NK-92 treated with Interleukin-12 subunit alpha and Interleukin-12 subunit beta, amount 100 ng/mL, for 24 hours (cell line): ENCODE measurements around the gene CPVL.

Experiments
- DNase-seq: peaks from one replicate; lab custom pipeline; 2025; lab: John Stamatoyannopoulos, UW

The CPVL gene

DNA sequence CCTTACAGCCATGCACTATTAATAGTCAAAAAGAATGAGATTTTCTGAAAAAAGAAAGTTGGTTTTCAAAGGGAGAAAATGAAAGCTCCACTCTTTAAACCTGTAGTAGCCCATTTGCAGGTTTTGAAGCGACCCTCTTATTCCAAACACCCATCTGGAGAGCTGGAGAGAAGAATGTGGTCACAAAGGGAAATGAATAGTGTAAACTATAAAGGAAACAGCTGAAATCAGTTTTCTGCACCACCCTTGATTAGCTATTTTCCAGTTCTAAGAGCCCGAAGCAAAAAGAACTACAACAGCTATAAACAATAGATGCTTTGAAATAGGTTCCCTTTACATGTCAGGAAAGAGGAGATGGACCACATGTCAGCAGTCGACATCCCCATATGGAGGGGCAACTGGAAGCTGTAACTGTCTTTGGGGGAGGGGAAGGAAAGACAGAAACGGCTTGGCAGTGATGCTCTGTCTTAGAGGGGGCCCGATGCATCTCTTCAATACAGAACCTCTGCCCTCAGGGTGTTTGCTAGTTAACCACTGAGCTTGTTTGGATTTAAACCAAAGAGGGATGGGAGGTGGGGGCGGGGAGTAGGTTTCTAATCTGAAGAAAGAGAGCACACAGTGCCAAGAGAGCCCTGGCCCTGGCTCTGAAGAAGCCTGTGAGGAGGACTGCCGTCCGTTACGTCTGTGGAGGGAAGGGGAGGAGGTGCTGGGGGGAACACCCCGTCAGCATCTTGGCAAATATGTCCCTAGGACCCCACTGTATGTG, 55.3 kb downstream of the CPVL start:
- DNase-seq: no peak

DNA sequence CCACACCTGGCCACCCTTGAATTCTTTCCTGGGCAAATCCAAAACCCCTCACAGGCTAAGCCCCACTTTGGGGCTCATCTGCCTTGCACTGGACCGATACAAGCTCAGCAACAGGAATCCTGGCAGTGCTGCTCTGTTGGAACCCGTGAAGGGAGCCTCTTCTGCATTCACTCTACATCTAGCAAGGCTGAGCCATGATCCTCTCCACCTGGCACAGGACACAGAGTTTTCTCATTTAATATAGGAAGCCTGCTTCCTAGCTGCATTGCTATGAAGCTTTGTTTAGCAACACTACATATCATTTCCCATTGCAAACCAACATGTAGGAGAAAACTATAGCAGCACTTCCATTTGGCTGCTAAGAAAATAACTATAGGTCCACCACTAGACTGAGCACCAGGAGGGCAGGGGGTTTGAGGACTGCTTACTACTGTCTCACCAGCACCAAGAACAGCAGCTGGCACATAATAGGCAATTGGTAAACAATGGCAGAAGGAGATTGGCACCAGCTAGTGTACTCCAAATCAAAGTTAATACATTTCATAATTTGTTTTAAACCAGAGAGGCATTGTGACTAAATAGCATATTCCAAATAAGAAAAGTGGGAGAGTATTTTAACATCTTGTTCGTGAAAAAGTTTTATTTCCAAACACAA, 56.1 kb downstream of the CPVL start:
- no peak for DNase-seq

- no peak for DNase-seq
Measured at GRCh38 chr7:29087840-29088170, 58.5 kb downstream of the CPVL start.

GRCh38 chr7:29086545-29086944, 59.8 kb downstream of the CPVL start:
- DNase-seq: no peak

GRCh38 chr7:29084832-29085231, 61.5 kb downstream of the CPVL start:
- DNase-seq: no peak

GRCh38 chr7:29080803-29081202, 65.5 kb downstream of the CPVL start:
- no peak for DNase-seq

GRCh38 chr7:29078311-29079260, 67.8 kb downstream of the CPVL start:
- no peak for DNase-seq

GRCh38 chr7:29077854-29078253, 68.5 kb downstream of the CPVL start:
- no peak for DNase-seq

DNA sequence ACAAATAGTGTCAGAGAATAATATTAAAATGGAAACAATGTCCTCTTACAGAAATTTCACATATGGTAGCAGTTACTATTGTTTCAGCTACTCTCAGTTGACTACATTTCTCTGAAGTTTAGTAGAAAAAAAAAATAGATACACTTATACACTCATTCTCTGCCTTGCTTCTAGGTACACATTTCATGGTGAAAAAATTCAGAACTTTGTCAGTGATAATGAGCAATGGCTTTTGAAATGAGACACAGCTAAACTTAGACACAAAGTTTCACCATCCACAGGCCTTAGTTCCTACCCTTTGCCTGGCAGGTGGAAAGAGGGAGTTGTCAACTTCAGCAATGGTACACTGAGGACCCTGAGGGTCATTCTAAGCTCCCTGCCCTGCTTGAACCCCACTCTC, 69.2 kb downstream of the CPVL start:
- DNase-seq: no peak

DNA sequence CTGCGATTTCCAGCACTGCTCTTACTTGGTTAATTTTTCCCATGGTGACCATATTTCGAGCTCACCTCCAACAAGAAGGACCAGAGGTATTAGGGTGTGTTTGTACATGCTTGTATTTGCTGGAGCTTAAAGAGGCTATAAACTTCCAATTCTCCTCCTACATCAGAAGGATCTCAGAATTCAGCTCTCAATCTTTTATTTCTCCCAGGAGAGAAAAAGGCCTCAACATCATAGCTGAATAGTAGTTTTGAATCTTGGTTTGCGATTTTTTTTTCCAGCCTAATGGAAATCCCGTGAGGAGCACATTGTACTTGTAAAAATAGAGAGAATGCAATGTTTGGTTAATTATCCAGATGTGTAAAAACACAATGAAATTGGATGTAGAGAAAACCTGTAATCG, 69.7 kb downstream of the CPVL start:
- DNase-seq: no peak

DNA sequence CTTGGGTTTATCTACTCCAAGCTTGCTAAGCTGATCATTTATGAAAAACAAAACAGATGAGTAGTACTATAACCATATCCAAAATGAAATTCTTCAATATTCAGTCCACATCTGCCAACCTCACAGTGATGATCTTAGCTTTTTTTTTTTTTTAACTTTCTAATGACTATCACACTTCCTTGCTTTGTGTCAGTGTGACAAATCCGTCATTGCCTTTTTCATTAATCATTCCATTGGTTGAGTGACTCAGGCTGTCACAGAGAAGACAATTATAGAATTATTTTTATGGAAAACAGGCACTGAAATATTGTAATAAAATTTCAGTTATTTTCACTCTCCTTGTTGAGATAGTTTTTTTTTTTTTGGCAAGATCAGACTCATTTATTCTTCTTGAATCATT, 70.7 kb downstream of the CPVL start:
- no peak for DNase-seq

GRCh38 chr7:29071203-29071874, 75.0 kb downstream of the CPVL start:
- DNase-seq: no peak

- no peak for DNase-seq
Measured at GRCh38 chr7:29066641-29067040, 79.7 kb downstream of the CPVL start.

GRCh38 chr7:29065181-29065857, 81.0 kb downstream of the CPVL start:
- no peak for DNase-seq

DNA sequence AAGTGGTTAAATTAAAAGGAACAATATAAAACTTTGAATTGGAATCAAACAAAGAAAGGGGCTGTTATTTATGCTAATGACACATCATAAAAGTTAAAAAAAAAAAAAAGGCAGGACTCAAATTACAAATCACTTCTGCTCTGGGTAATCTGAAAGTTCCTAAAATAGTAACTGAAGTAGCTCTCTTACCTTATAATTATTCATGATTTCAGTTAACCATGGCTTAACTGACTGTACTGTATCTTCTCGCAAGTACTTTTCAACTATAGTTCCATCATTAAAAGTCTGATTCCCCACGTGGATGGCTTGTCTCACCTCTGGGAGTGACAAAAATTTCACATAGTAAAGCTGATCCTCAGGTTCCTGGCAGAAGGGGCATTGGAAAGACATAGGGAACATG, 82.5 kb downstream of the CPVL start:
- no peak for DNase-seq

DNA sequence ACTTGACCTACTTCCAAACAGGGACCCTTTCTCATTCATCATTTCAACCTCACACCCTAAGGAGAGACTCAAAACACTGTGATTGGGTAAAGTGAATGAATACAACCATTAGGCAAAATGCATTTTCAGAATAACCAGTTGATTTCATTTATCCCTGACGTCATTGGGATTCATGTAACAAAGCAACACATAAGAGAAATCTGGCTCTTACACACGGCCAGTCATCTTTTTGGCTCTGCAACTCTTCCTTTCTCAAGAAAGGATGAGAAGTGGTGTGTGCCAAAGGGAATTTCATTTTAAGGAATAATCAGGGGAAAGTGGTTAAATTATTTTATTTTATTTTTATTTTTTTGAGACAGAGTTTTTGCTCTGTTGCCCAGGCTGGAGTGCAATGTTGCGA, 83.1 kb downstream of the CPVL start:
- DNase-seq: no peak

GRCh38 chr7:29053105-29053872, 93.0 kb downstream of the CPVL start:
- DNase-seq: no peak

- no peak for DNase-seq
Measured at GRCh38 chr7:29046978-29047377, 99.4 kb downstream of the CPVL start.

- no peak for DNase-seq
Measured at GRCh38 chr7:29045258-29046086, 100.9 kb downstream of the CPVL start.

DNA sequence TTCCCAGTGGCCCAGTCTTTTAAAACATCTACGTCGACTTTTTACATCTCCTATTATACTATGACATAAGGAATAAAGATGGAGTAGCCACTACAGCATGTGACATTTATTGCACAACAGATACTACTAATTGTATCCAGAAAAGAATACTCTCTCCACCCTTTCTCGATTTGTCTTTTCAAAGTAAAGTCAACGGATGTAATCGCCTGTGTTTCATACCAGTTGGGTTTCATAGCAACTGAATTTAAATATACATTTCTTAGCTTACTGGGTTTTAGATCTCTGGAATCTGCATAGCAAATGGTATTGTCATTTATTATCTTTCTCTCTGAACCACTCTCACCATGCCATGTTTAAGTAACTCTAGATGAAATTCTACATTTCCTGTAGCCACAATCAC, 101.8 kb downstream of the CPVL start:
- no peak for DNase-seq
